Endothelial cell of umbilical vein (primary cell): Measurements from ENCODE around the gene TSEN54. TPM values are rescaled to one million over a fixed set of nuclear protein-coding genes. Genes with fewer than 3 reads are reported as not detected.

ENCODE experiments used
- BruUV-seq: library from RNA; stranded (reverse); fragments of 400-500 nt; replicated peaks from 2 replicates; lab custom pipeline; 2021; lab: Mats Ljungman, UMichigan
- CTCF ChIA-PET: fragments of 300-600, 350-600 bp; sonication (Branson Sonifier 250); formaldehyde crosslinking; loops from one replicate; lab custom pipeline; 2021; ENCODE audit warnings: antibody characterized with exemption, inconsistent platforms; lab: Charles Lee
- POLR2A ChIA-PET: fragments of 300-600, 350-600 bp; sonication (Branson Sonifier 250); formaldehyde crosslinking; loops from one replicate; lab custom pipeline; 2021; ENCODE audit warnings: antibody characterized with exemption, inconsistent platforms; lab: Charles Lee
- DNase-seq: peaks from one replicate; pipeline ENCODE4 v3.0.0-alpha.2; 2011; ENCODE audit warnings: low read depth, low spot score
- FAIRE-seq: peaks from 2 replicates; lab custom pipeline; 2011; peaks lifted over from hg19 to GRCh38; lab: Jason Lieb, UNC
- H2AFZ ChIP-seq: 2 replicates; pipeline ENCODE4 v1.6.0; 2012; ENCODE audit warnings: low read depth, low read length, control low read depth, inconsistent platforms
- H3K27ac ChIP-seq: 2 replicates; pipeline ENCODE4 v1.5.1; 2011; ENCODE audit warnings: low read depth, mild to moderate bottlenecking, control low read depth, low read length, moderate library complexity; ENCODE audit not compliant: insufficient read depth
- H3K27me3 ChIP-seq, 2 experiments: 2 replicates each; pipeline versions ENCODE4 v1.6.0 to v1.6.1; 2011; ENCODE audit warnings: low read length in 2 of 2, mixed read lengths in 1 of 2; ENCODE audit not compliant: control insufficient read depth in 2 of 2, insufficient read depth in 2 of 2
- H3K36me3 ChIP-seq, 2 experiments: 2 replicates in 1 of 2; 3 replicates in 1 of 2; pipeline ENCODE4 v1.5.1; 2011; ENCODE audit warnings: low read length in 2 of 2, mild to moderate bottlenecking in 1 of 2, moderate library complexity in 1 of 2; ENCODE audit not compliant: control insufficient read depth in 2 of 2, insufficient read depth in 2 of 2; ENCODE audit errors: extremely low read depth in 1 of 2
- H3K4me1 ChIP-seq: 3 replicates; pipeline ENCODE4 v1.5.1; 2011; ENCODE audit warnings: mild to moderate bottlenecking, low read length; ENCODE audit not compliant: control insufficient read depth, insufficient read depth; ENCODE audit errors: extremely low read depth
- H3K4me2 ChIP-seq: 2 replicates; pipeline ENCODE4 v1.6.1; 2011; ENCODE audit warnings: low read length, control low read depth, mixed read lengths; ENCODE audit not compliant: insufficient read depth
- H3K4me3 ChIP-seq, 3 experiments: fragments of 200-600 bp in 1 of 3; sonication (generic), shearing (Covaris generic) in 1 of 3; replicated peaks in 1 of 3; 2 replicates each; pipeline ENCODE4 v1.5.1; 2011 to 2016; ENCODE audit warnings: control low read depth in 3 of 3, low read length in 3 of 3, mild to moderate bottlenecking in 2 of 3, inconsistent platforms in 1 of 3, low read depth in 1 of 3, moderate library complexity in 1 of 3; ENCODE audit not compliant: insufficient read depth in 1 of 3
- H3K79me2 ChIP-seq: 2 replicates; pipeline ENCODE4 v1.6.0; 2012; ENCODE audit warnings: low read length, inconsistent platforms; ENCODE audit not compliant: control insufficient read depth, insufficient read depth
- H3K9ac ChIP-seq: replicated peaks from 2 replicates; pipeline ENCODE3; 2011; ENCODE audit warnings: low read length, control low read depth; ENCODE audit not compliant: insufficient read depth; ENCODE audit errors: extremely low read depth
- H3K9me1 ChIP-seq: replicated peaks from 3 replicates; pipeline ENCODE4 v1.6.0; 2011; ENCODE audit warnings: mild to moderate bottlenecking, low read length; ENCODE audit not compliant: control insufficient read depth, insufficient read depth; ENCODE audit errors: extremely low read depth
- H3K9me3 ChIP-seq: replicated peaks from 2 replicates; pipeline ENCODE4 v1.5.1; 2012; ENCODE audit warnings: low read length, inconsistent platforms; ENCODE audit not compliant: control insufficient read depth, insufficient read depth
- H4K20me1 ChIP-seq: replicated peaks from 2 replicates; pipeline ENCODE3; 2011; ENCODE audit warnings: mild to moderate bottlenecking, low read length; ENCODE audit not compliant: control insufficient read depth, insufficient read depth; ENCODE audit errors: extremely low read depth
- EZH2 ChIP-seq: IDR thresholded peaks from 2 replicates; pipeline ENCODE4 v1.6.1; 2012; ENCODE audit warnings: borderline replicate concordance, low read depth, mild to moderate bottlenecking, moderate library complexity, low read length, inconsistent platforms; ENCODE audit not compliant: severe bottlenecking
- FOS ChIP-seq: IDR thresholded peaks from 2 replicates; pipeline ENCODE4 v1.6.1; 2011; ENCODE audit warnings: mild to moderate bottlenecking, low read length, moderate library complexity, borderline replicate concordance; ENCODE audit not compliant: insufficient read depth
- GATA2 ChIP-seq: IDR thresholded peaks from 2 replicates; pipeline ENCODE4 v1.7.0; 2011; ENCODE audit warnings: low read depth, mild to moderate bottlenecking, moderate library complexity, mixed read lengths, low read length; ENCODE audit not compliant: insufficient read length, insufficient read depth
- JUN ChIP-seq: IDR thresholded peaks from 2 replicates; pipeline ENCODE4 v1.6.1; 2011; ENCODE audit warnings: borderline replicate concordance, low read depth; ENCODE audit not compliant: insufficient read length, insufficient read depth
- MYC ChIP-seq: IDR thresholded peaks from one replicate; pipeline ENCODE4 v1.6.1; 2011; ENCODE audit warnings: mild to moderate bottlenecking, low read depth, low read length
- POLR2A ChIP-seq: IDR thresholded peaks from 2 replicates; pipeline ENCODE4 v1.6.1; 2012; ENCODE audit warnings: low read depth, mild to moderate bottlenecking, control low read depth, low read length
- POLR2AphosphoS5 ChIP-seq: IDR thresholded peaks from 2 replicates; pipeline ENCODE4 v1.6.1; 2012; ENCODE audit warnings: low read depth, mild to moderate bottlenecking, control low read depth, low read length, moderate library complexity; ENCODE audit not compliant: insufficient read depth
- dilution Hi-C: fragments of 300-500 bp; cut with MboI; formaldehyde crosslinking; loops from one replicate; pipeline ENCODE4 v1.15.0; 2019; ENCODE audit warnings: low sequenced_read_pairs; ENCODE audit not compliant: extremely low pct_ligation_motif_present
- intact Hi-C: fragments of 100-400 bp; cut with micrococcal nuclease; formaldehyde crosslinking; loops from one replicate; pipeline ENCODE4 v1.10.0; 2022
- polyA plus RNA-seq, 4 experiments: library from polyadenylated mRNA; depleted of rRNA in 3 of 4; stranded (reverse) in 3 of 4; unstranded in 1 of 4; fragments of >200 nt; gene quantifications; 2 replicates each; pipeline versions ENCODE4 v1.2.1 to v1.2.3, GENCODE V29; 2011 to 2012; ENCODE audit warnings: missing spikeins in 1 of 4
- total RNA-seq: library from RNA; stranded (reverse); gene quantifications from 2 replicates; pipeline ENCODE4 v1.2.3, GENCODE V29; 2021
- TF ChIP-seq, protein P1 (sequence below): IDR thresholded peaks from 2 replicates; pipeline ENCODE4 v1.6.1; 2011; ENCODE audit not compliant: insufficient read depth, insufficient read length
- TF ChIP-seq, protein P2 (sequence below), 2 donors: IDR thresholded peaks; 1 replicate in 1 of 2; 2 replicates in 1 of 2; pipeline ENCODE4 v1.5.1; 2011; ENCODE audit warnings: low read length in 2 of 2, mild to moderate bottlenecking in 2 of 2, moderate library complexity in 2 of 2, control low read depth in 1 of 2, inconsistent platforms in 1 of 2, low read depth in 1 of 2; ENCODE audit not compliant: insufficient read depth in 1 of 2; ENCODE audit errors: extremely low read depth in 1 of 2

The TSEN54 gene
- total and polyA plus RNA-seq, 2 donors (not counting 3 experiments of a cell fraction or from before 2014, with no cell fraction given), result 22.3 to 26.3 TPM

- Histone ChIP-seq H3K4me1 (no peaks in the 10 kb centered on the region), H3K9ac (no peak overlapping the region), H4K20me1 (no peaks in the 10 kb centered on the region), H3K27me3 (no peaks in the 10 kb centered on the region), H2AFZ (no peak overlapping the region), H3K27ac (no peak overlapping the region), H3K9me1 (no peaks in the 10 kb centered on the region), H3K79me2 (no peaks in the 10 kb centered on the region), H3K36me3 (no peaks in the 10 kb centered on the region), H3K9me3 (no peaks in the 10 kb centered on the region), H3K4me3 (no peak overlapping the region), H3K4me2 (no peak overlapping the region)
- ChIA-PET CTCF (interaction anchor here (1.0 kb wide), 1 partner anchor 15 kb away, joined by 3 read pairs; no protein-coding TSS in a partner anchor), POLR2A (interaction anchor here (0.5 kb wide), 1 partner anchor 270 kb away, joined by 4 read pairs; no protein-coding TSS in a partner anchor)
- intact Hi-C loops, result no loop called here
- no peak for DNase-seq
- TF ChIP-seq POLR2AphosphoS5 (no peak), GATA2 (no peak), MYC (no peak), JUN (no peak), FOS (no peak), POLR2A (no peak), EZH2 (no peak)
- TF ChIP-seq, protein P1, sequence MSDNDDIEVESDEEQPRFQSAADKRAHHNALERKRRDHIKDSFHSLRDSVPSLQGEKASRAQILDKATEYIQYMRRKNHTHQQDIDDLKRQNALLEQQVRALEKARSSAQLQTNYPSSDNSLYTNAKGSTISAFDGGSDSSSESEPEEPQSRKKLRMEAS, result no peak
- TF ChIP-seq, protein P2, sequence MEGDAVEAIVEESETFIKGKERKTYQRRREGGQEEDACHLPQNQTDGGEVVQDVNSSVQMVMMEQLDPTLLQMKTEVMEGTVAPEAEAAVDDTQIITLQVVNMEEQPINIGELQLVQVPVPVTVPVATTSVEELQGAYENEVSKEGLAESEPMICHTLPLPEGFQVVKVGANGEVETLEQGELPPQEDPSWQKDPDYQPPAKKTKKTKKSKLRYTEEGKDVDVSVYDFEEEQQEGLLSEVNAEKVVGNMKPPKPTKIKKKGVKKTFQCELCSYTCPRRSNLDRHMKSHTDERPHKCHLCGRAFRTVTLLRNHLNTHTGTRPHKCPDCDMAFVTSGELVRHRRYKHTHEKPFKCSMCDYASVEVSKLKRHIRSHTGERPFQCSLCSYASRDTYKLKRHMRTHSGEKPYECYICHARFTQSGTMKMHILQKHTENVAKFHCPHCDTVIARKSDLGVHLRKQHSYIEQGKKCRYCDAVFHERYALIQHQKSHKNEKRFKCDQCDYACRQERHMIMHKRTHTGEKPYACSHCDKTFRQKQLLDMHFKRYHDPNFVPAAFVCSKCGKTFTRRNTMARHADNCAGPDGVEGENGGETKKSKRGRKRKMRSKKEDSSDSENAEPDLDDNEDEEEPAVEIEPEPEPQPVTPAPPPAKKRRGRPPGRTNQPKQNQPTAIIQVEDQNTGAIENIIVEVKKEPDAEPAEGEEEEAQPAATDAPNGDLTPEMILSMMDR (IDR thresholded peaks at IDR 0.05; ENCODE audit: extremely low read depth in 1 of 2, insufficient read depth in 1 of 2, low read depth in 1 of 2, low read length in 2 of 2), result no peak
- BruUV-seq, result no TSS peak
- no peak for FAIRE-seq
- dilution Hi-C loops, result no loop called here
Observed at GRCh38 chr17:75535119-75535537, 18.8 kb downstream of the TSEN54 start.
